Gastrocnemius medialis (tissue), 4 donors: ENCODE results near the gene PYGO1. TPM values are rescaled to one million over a fixed set of nuclear protein-coding genes. Genes with fewer than 3 reads are reported as not detected.
A peak's percentile ranks its signal among the peaks of the same experiment; 100 is the strongest.
"Not testable (repeated sequence)": the region's sequence is repeated elsewhere in the genome, so short reads cannot be mapped to it uniquely, and the experiment has no call there.

Source experiments
- ATAC-seq, 2 donors: fragments of 150-250 bp; one replicate each; pipeline ENCODE4 v1.9.1; 2016
- DNase-seq, 2 donors: peaks; one replicate each; pipeline ENCODE4 v3.0.0-alpha.2; 2019
- H3K27ac ChIP-seq, 4 donors: fragments of 200-600 bp; sonication (generic); 1 replicate in 1 of 4; 2 replicates in 3 of 4; pipeline ENCODE4 v1.5.1; 2016 to 2018; ENCODE audit warnings: mild to moderate bottlenecking in 2 of 4, moderate library complexity in 1 of 4
- H3K27me3 ChIP-seq, 3 donors: fragments of 200-600 bp; sonication (generic) in 2 of 3; 1 replicate in 1 of 3; 2 replicates in 2 of 3; pipeline versions ENCODE4 v1.5.1 to v1.6.0; 2016 to 2019; ENCODE audit warnings: mild to moderate bottlenecking in 1 of 3, moderate library complexity in 1 of 3
- H3K36me3 ChIP-seq, 2 donors: fragments of 200-600 bp; sonication (generic) in 1 of 2; one replicate each; pipeline ENCODE4 v1.5.1; 2017 to 2018
- H3K4me1 ChIP-seq, 2 donors: fragments of 200-600 bp; sonication (generic) in 1 of 2; one replicate each; pipeline ENCODE4 v1.5.1; 2016 to 2017; ENCODE audit warnings: mild to moderate bottlenecking in 2 of 2
- H3K4me3 ChIP-seq, 4 donors: fragments of 200-600 bp; sonication (generic) in 3 of 4; 1 replicate in 1 of 4; 2 replicates in 3 of 4; pipeline ENCODE4 v1.5.1; 2016 to 2019; ENCODE audit warnings: mild to moderate bottlenecking in 2 of 4
- H3K9me3 ChIP-seq, 3 donors: fragments of 200-600 bp; sonication (generic) in 2 of 3; 1 replicate in 1 of 3; 2 replicates in 2 of 3; pipeline ENCODE4 v1.5.1; 2016 to 2019
- POLR2A ChIP-seq, 2 donors: fragments of 450-650 bp; IDR thresholded peaks; one replicate each; pipeline ENCODE4 v1.6.1; 2017; ENCODE audit warnings: antibody characterized with exemption in 2 of 2, mild to moderate bottlenecking in 2 of 2, moderate library complexity in 2 of 2
- in situ Hi-C, 4 donors: fragments of 200-750 bp; cut with MboI; loops; one replicate each; pipeline versions ENCODE4 v1.15.0 to v1.8.0; 2017; ENCODE audit warnings: low sequenced_read_pairs in 4 of 4
- intact Hi-C: fragments of 100-400 bp; cut with DNase I; formaldehyde crosslinking; loops from one replicate; pipeline ENCODE4 v1.15.1; 2023; ENCODE audit warnings: low total_unique reads
- total RNA-seq, 4 donors: library from RNA; depleted of rRNA; stranded (reverse); fragments of >200 nt; gene quantifications; one replicate each; pipeline versions ENCODE4 v1.1.0 to v1.2.3, GENCODE V29; 2016
- TF ChIP-seq, protein P1 (sequence below), 5 experiments: fragments of 450-650 bp in 3 of 5; fragments of 200-600 bp in 2 of 5; sonication (generic) in 2 of 5; IDR thresholded peaks in 4 of 5; conservative IDR thresholded peaks in 1 of 5; 1 replicate in 4 of 5; 2 replicates in 1 of 5; pipeline ENCODE4 v1.5.1; 2016 to 2019; ENCODE audit warnings: antibody characterized with exemption in 5 of 5, mild to moderate bottlenecking in 3 of 5, moderate library complexity in 3 of 5

Gene PYGO1
- total RNA-seq, 4 donors from 2014 or later, result 26.7 to 39.1 (median 32.3) TPM

- TF ChIP-seq, protein P1, sequence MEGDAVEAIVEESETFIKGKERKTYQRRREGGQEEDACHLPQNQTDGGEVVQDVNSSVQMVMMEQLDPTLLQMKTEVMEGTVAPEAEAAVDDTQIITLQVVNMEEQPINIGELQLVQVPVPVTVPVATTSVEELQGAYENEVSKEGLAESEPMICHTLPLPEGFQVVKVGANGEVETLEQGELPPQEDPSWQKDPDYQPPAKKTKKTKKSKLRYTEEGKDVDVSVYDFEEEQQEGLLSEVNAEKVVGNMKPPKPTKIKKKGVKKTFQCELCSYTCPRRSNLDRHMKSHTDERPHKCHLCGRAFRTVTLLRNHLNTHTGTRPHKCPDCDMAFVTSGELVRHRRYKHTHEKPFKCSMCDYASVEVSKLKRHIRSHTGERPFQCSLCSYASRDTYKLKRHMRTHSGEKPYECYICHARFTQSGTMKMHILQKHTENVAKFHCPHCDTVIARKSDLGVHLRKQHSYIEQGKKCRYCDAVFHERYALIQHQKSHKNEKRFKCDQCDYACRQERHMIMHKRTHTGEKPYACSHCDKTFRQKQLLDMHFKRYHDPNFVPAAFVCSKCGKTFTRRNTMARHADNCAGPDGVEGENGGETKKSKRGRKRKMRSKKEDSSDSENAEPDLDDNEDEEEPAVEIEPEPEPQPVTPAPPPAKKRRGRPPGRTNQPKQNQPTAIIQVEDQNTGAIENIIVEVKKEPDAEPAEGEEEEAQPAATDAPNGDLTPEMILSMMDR (IDR thresholded peaks at IDR 0.05 in 4 of 5, conservative IDR thresholded peaks at IDR 0.05 in 1 of 5), result peak in 2 of 5 experiments; percentile 25 to 35
- intact Hi-C loops, H3K36me3 ChIP-seq, in situ Hi-C loops, H3K27me3 ChIP-seq, ATAC-seq, H3K4me3 ChIP-seq, H3K4me1 ChIP-seq, DNase-seq, H3K9me3 ChIP-seq: not testable (repeated sequence)
- peak overlapping the region in 1 of 4 donors; percentile 33 for H3K27ac ChIP-seq
Measured at GRCh38 chr15:55513621-55514413, 74.3 kb downstream of the PYGO1 start.

GRCh38 chr15:55513152-55513551 is 75.0 kb downstream of the PYGO1 start:
- DNase-seq (no peak), ATAC-seq (no peak)
- TF ChIP-seq POLR2A (IDR thresholded peaks at IDR 0.05), result no peak
- TF ChIP-seq, protein P1 (IDR thresholded peaks at IDR 0.05 in 4 of 5, conservative IDR thresholded peaks at IDR 0.05 in 1 of 5), result no peak
- Histone ChIP-seq H3K9me3 (no peaks in the 10 kb centered on the region), H3K27me3 (no peaks in the 10 kb centered on the region), H3K4me1 (no peaks in the 10 kb centered on the region), H3K27ac (peak overlapping the region in 1 of 4 donors; percentile 33), H3K36me3 (no peaks in the 10 kb centered on the region), H3K4me3 (no peak overlapping the region)
- intact Hi-C loops, result no loop called here
- in situ Hi-C loops, result no loop called here

GRCh38 chr15:55507567-55507966 is 80.6 kb downstream of the PYGO1 start:
- TF ChIP-seq, protein P1 (IDR thresholded peaks at IDR 0.05 in 4 of 5, conservative IDR thresholded peaks at IDR 0.05 in 1 of 5), result no peak
- no peak for TF ChIP-seq POLR2A (IDR thresholded peaks at IDR 0.05)
- Histone ChIP-seq H3K4me1 (no peaks in the 10 kb centered on the region), H3K4me3 (no peak overlapping the region), H3K9me3 (no peaks in the 10 kb centered on the region), H3K36me3 (no peaks in the 10 kb centered on the region), H3K27ac (peak overlapping the region in 3 of 4 donors; percentile 29 to 56 (median 55)), H3K27me3 (no peaks in the 10 kb centered on the region)
- intact Hi-C loops, result no loop called here
- peak; percentile 25 to 37 for DNase-seq
- ATAC-seq, result peak; percentile 95 to 99
- in situ Hi-C loops, result no loop called here

- H3K36me3 ChIP-seq, H3K27me3 ChIP-seq, DNase-seq, in situ Hi-C loops, ATAC-seq, H3K4me1 ChIP-seq, H3K27ac ChIP-seq, intact Hi-C loops, H3K9me3 ChIP-seq, H3K4me3 ChIP-seq: not testable (repeated sequence)
Measured at GRCh38 chr15:55505407-55505806, 82.7 kb downstream of the PYGO1 start.

DNA sequence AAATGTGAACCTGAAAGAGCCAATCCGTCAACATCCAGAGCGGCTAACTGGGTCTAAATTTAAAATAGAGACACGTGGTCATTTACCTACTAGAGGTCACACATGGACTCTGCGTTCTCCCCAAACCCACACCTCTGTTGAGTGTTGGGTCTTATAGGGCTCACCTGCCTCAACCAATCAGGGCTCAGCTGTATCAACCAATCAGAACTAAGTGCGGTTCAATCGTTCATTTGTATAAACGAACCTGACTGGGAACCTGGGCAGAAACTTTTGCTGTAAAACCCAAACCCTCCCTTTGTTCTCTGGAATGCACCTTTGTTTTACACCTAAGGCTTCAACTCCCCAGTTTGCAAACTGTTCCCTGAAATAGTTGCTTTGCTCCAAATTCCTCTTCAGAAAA is 89.0 kb downstream of the PYGO1 start:
- in situ Hi-C loops, result no loop called here
- no peak overlapping the region for H3K27ac ChIP-seq
- no peak overlapping the region for H3K4me3 ChIP-seq
- peaks cover 0 to 4% of the 10 kb centered on the region in 2 donors for H3K4me1 ChIP-seq
- TF ChIP-seq POLR2A (IDR thresholded peaks at IDR 0.05), result no peak
- TF ChIP-seq, protein P1 (IDR thresholded peaks at IDR 0.05 in 4 of 5, conservative IDR thresholded peaks at IDR 0.05 in 1 of 5), result no peak
- H3K27me3 ChIP-seq, result no peaks in the 10 kb centered on the region
- H3K9me3 ChIP-seq, result no peaks in the 10 kb centered on the region
- intact Hi-C loops, result no loop called here
- H3K36me3 ChIP-seq, result no peaks in the 10 kb centered on the region
- DNase-seq, result no peak
- ATAC-seq, result no peak

DNA sequence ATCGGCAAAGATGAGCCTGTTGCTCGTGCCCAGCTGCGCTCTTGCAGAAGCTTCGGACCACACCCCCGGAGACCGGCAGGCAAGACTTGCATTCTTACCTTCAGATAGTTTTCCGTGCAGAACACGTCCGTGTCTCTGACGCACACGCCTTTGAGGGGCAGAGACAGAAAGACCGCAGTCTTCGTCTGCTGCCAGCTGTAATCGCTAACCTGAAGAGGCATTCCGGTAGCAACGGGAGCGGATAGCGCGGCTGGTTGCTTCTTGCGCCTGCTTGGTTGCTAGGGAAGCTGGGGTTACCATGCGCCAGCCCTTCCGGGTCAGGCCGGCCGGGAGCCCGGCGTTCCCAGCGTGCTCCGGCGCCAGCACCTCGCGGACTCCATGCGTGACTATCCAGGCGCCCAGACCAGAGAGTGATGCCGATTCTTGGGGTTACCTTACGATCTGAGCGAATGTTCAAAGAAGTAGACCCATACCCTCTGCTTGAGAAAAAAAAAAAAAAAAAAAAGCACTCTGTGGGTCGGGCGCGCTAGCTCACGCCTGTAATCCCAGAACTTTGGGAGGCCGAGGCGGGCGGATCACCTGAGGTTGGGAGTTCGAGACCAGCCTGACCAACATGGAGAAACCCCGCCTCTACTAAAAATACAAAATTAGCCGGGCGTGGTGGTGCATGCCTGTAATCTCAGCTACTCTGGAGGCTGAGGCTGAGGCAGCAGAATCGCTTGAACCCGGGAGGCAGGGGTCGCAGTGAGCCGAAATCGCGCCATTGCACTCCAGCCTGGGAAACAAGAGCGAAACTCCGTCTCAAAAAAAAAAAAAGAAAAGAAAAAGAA is 89.8 kb downstream of the PYGO1 start:
- H3K4me1 ChIP-seq, in situ Hi-C loops, H3K36me3 ChIP-seq, H3K9me3 ChIP-seq, intact Hi-C loops, H3K27me3 ChIP-seq: not testable (repeated sequence)
- ATAC-seq (peak; percentile 92 to 94), DNase-seq (peak; percentile 69 to 73)
- H3K27ac ChIP-seq, result peak overlapping the region; percentile 26 to 74 (median 65)
- H3K4me3 ChIP-seq, result peak overlapping the region; percentile 69 to 79 (median 76)
